Neutrophil (primary cell): ENCODE data around the gene C16orf89.

Source experiments
- H3K27ac ChIP-seq: fragments of 200-600 bp; sonication (generic); 2 replicates; pipeline ENCODE4 v1.5.1; 2016; ENCODE audit warnings: mild to moderate bottlenecking, moderate library complexity
- H3K27me3 ChIP-seq: fragments of 200-600 bp; sonication (generic); 2 replicates; pipeline ENCODE4 v1.6.0; 2016; ENCODE audit warnings: mild to moderate bottlenecking
- H3K36me3 ChIP-seq: fragments of 200-600 bp; sonication (generic); 2 replicates; pipeline ENCODE4 v1.5.1; 2017
- H3K4me1 ChIP-seq, 2 experiments: fragments of 200-600 bp in 1 of 2; sonication (generic) in 1 of 2; 1 replicate in 1 of 2; 2 replicates in 1 of 2; pipeline versions ENCODE4 v1.5.1 to v1.6.1; 2013 to 2016; ENCODE audit warnings: low read depth in 1 of 2, low read length in 1 of 2, mild to moderate bottlenecking in 1 of 2, moderate library complexity in 1 of 2; ENCODE audit not compliant: control insufficient read depth in 1 of 2, insufficient read depth in 1 of 2
- H3K4me3 ChIP-seq, 2 experiments: fragments of 200-600 bp in 1 of 2; sonication (generic) in 1 of 2; 1 replicate in 1 of 2; 2 replicates in 1 of 2; pipeline ENCODE4 v1.5.1; 2013 to 2016; ENCODE audit warnings: low read depth in 1 of 2, low read length in 1 of 2, mild to moderate bottlenecking in 1 of 2, moderate library complexity in 1 of 2
- H3K9me3 ChIP-seq: fragments of 200-600 bp; sonication (generic); 2 replicates; pipeline ENCODE4 v1.5.1; 2016
- TF ChIP-seq, protein P1 (sequence below): fragments of 200-600 bp; sonication (generic); IDR thresholded peaks from 2 replicates; pipeline ENCODE4 v1.5.1; 2016; ENCODE audit warnings: antibody characterized with exemption

The C16orf89 gene

DNA sequence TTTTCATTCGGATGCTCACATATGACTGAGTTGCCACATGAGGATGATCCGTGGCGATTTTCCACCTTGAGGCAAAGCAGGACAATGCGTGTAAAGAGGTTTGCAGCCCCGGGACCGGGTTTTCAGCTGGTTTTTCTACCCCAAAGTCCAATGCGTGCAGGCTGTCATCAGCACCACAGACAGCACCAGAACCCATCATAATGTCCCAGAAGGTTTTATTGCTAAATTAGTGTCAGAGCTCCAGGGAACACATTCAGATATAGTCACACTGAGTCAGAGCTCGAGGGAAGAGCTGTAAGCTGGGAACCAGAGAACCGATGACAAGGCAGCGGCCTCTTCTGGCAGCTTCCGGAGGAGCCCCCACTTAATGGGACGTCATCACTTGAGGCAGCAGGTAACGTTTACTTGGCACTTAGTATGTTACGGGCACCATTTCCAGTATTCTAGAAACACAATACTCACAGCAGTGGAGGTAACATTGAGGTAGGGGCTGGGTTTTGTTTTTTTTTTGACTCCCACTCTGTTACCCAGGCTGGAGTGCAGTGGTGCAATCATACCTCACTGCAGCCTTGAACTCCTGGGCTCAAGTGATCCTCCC is 23.1 kb downstream of the C16orf89 start:
- H3K27me3 ChIP-seq = peaks cover 15% of the 10 kb centered on the region
- H3K4me1 ChIP-seq = no peaks in the 10 kb centered on the region
- H3K36me3 ChIP-seq = no peaks in the 10 kb centered on the region
- TF ChIP-seq, protein P1, sequence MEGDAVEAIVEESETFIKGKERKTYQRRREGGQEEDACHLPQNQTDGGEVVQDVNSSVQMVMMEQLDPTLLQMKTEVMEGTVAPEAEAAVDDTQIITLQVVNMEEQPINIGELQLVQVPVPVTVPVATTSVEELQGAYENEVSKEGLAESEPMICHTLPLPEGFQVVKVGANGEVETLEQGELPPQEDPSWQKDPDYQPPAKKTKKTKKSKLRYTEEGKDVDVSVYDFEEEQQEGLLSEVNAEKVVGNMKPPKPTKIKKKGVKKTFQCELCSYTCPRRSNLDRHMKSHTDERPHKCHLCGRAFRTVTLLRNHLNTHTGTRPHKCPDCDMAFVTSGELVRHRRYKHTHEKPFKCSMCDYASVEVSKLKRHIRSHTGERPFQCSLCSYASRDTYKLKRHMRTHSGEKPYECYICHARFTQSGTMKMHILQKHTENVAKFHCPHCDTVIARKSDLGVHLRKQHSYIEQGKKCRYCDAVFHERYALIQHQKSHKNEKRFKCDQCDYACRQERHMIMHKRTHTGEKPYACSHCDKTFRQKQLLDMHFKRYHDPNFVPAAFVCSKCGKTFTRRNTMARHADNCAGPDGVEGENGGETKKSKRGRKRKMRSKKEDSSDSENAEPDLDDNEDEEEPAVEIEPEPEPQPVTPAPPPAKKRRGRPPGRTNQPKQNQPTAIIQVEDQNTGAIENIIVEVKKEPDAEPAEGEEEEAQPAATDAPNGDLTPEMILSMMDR = no peak
- H3K27ac ChIP-seq = no peak overlapping the region
- no peak overlapping the region for H3K4me3 ChIP-seq
- H3K9me3 ChIP-seq = no peaks in the 10 kb centered on the region

DNA sequence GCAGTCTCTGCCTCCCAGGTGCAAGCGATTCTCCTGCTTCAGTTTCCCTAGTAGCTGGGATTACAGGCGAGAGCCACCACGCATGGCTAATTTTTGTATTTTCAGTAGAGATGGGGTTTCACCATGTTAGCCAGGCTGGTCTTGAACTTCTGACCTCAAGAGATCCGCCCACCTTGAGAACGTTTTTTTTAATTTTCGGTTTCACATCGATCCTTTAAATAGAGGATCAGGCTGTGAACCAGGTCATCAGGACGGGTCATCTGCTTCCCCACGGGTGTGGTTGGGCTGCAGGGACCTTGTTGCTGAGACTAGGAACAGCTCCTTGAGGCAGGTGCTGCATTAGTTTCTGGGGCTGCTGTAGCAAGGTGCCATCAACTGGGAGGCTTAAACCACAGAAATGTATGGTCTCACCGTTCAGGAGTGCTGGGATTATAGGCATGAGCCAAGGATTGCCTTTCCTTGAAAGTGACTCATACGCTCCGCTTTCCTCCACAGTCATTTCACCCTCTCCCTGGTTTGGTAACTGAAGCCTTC is 24.1 kb downstream of the C16orf89 start:
- Histone ChIP-seq H3K4me1 (no peaks in the 10 kb centered on the region), H3K9me3 (no peaks in the 10 kb centered on the region), H3K27me3 (peaks cover 15% of the 10 kb centered on the region), H3K36me3 (no peaks in the 10 kb centered on the region), H3K4me3 (no peak overlapping the region), H3K27ac (no peak overlapping the region)
- TF ChIP-seq, protein P1 = no peak

DNA sequence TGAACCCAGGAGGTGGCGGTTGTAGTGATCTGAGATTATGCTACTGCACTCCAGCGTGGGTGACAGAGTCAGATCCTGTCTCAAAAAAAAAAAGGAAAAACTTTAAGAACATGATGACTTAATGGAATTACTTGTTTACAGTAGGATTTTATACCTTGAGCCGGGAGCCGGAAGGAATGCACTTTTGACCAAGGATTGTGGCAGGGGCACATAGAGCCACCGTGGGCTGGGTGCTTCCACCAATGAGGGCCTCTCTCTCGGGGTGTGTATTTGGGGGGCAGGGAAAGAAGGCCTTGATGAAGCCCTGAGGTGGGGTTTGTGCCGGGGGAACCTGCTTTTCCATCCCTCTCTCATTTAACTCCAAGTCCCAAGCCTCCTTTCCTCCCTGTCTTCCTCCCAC is 25.3 kb downstream of the C16orf89 start:
- Histone ChIP-seq H3K27me3 (peaks cover 15% of the 10 kb centered on the region), H3K4me3 (no peak overlapping the region), H3K9me3 (no peaks in the 10 kb centered on the region), H3K27ac (no peak overlapping the region), H3K4me1 (no peaks in the 10 kb centered on the region), H3K36me3 (no peaks in the 10 kb centered on the region)
- TF ChIP-seq, protein P1 = no peak

DNA sequence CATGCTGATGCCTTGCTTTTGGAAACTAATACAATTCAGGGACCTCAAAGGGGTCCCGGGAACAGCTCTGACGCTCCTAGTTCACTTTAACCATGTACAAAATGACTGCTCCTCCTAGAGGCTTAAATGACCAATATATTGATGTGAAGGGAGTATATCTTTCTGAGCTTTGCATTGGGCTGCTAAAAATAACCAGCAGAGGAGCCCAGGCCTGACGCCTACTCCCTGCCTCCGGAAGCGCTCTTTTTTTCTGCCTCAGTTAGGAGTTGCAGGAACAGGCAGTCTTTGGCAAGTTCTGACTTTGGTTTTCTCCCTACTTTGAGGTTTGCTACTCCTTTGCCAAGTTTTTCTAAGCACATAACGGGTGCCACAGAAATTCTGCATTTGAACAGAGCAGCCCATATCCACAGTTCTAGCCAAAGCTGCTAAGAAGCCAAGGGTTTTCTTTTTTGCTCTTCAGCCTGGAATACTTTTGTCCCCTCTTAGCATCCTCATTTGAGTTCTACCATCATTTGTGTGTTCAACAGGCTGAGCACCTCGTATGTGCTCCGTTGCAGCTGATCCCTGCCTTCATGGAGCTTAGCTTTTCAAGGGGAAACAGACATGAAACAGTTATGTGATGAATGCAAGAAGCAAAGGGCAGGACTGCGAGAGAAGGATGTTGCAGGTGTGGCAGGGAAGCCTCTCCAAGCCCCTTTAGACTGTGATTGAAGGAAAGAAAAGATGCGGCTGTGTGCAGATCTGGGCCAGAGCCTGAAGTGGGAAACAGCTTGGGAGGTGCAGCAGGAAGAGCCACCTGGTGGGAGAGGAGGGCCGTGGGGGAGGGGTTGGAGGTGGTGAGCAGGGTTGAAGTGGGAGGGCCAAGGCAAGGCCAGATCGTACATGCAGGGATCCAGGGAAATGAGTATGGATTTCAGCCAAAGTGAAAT is 29.3 kb downstream of the C16orf89 start:
- Histone ChIP-seq H3K4me1 (peaks cover 12 to 16% of the 10 kb centered on the region in 2 experiments), H3K27ac (no peak overlapping the region), H3K9me3 (no peaks in the 10 kb centered on the region), H3K4me3 (no peak overlapping the region), H3K27me3 (peaks cover 17% of the 10 kb centered on the region), H3K36me3 (no peaks in the 10 kb centered on the region)
- TF ChIP-seq, protein P1 = no peak

DNA sequence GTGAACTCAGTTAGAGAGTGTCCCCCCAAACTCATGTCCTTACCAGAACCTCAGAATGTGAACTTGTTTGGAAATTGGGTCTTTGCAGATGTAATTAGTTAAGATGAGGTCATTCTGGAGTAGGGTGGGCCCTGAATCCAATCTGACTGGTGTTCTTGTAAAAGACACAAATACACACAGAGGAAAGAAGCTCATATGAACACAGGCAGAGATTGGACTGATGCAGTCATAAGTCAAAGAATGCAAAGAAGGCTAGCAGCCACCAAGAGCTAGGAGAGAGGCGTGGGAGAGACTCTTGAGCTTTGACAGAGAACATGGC is 29.9 kb downstream of the C16orf89 start:
- Histone ChIP-seq H3K36me3 (no peaks in the 10 kb centered on the region), H3K4me3 (no peak overlapping the region), H3K9me3 (no peaks in the 10 kb centered on the region), H3K4me1 (peaks cover 12 to 16% of the 10 kb centered on the region in 2 experiments), H3K27ac (no peak overlapping the region), H3K27me3 (peaks cover 11% of the 10 kb centered on the region)
- TF ChIP-seq, protein P1 = no peak
